ENCODE measurements around the gene GRHPR.

GRHPR gene

GRCh38 chr9:37398464-37399025 is 24.0 kb upstream of the GRHPR start:
- no peak for TF ChIP-seq CTCF (IDR thresholded peaks at IDR 0.05; ENCODE audit: borderline replicate concordance, insufficient read depth, low read depth, low read length)
- no peak overlapping the region for H3K4me3 ChIP-seq (ENCODE audit: low read depth, low read length)

- H3K4me3 ChIP-seq (ENCODE audit: low read depth, low read length) = no peak overlapping the region
- TF ChIP-seq CTCF (IDR thresholded peaks at IDR 0.05; ENCODE audit: borderline replicate concordance, insufficient read depth, low read depth, low read length) = no peak
Observed at GRCh38 chr9:37399336-37399735, 23.2 kb upstream of the GRHPR start.

- no peak for TF ChIP-seq CTCF (IDR thresholded peaks at IDR 0.05; ENCODE audit: borderline replicate concordance, insufficient read depth, low read depth, low read length)
- peak overlapping the region; percentile 19 for H3K4me3 ChIP-seq (ENCODE audit: low read depth, low read length)
Observed at GRCh38 chr9:37404590-37404989, 17.9 kb upstream of the GRHPR start.

GRCh38 chr9:37405350-37405749 is 17.1 kb upstream of the GRHPR start:
- no peak for TF ChIP-seq CTCF (IDR thresholded peaks at IDR 0.05; ENCODE audit: borderline replicate concordance, insufficient read depth, low read depth, low read length)
- peak overlapping the region; percentile 43 for H3K4me3 ChIP-seq (ENCODE audit: low read depth, low read length)

- no peak for TF ChIP-seq CTCF (IDR thresholded peaks at IDR 0.05; ENCODE audit: borderline replicate concordance, insufficient read depth, low read depth, low read length)
- peak overlapping the region; percentile 67 for H3K4me3 ChIP-seq (ENCODE audit: low read depth, low read length)
Observed at GRCh38 chr9:37405764-37406380, 16.6 kb upstream of the GRHPR start.

- peak overlapping the region; percentile 67 for H3K4me3 ChIP-seq (ENCODE audit: low read depth, low read length)
- no peak for TF ChIP-seq CTCF (IDR thresholded peaks at IDR 0.05; ENCODE audit: borderline replicate concordance, insufficient read depth, low read depth, low read length)
Observed at GRCh38 chr9:37406603-37407401, 15.7 kb upstream of the GRHPR start.
